Heart right ventricle (tissue), 16 donors: ENCODE data around the gene CNTN5. TPM values are rescaled to one million over a fixed set of nuclear protein-coding genes. Genes with fewer than 3 reads are reported as not detected.

Experiments used
- ATAC-seq, 8 donors: fragments of 200-7000 bp; cut with Tn5 transposase; one replicate each; pipeline ENCODE4 v1.9.1; 2020; ENCODE audit warnings: mild to moderate bottlenecking in 8 of 8, moderate library complexity in 8 of 8, moderate number of reproducible peaks in 1 of 8
- DNase-seq, 2 donors: peaks; one replicate each; pipeline ENCODE4 v3.0.0-alpha.2; 2020
- H3K27ac ChIP-seq, 10 donors: fragments of 200-600 bp; sonication (generic) in 2 of 10; one replicate each; pipeline versions ENCODE4 v1.5.0 to v1.8.0; 2020 to 2022; ENCODE audit warnings: mild to moderate bottlenecking in 3 of 10
- H3K27me3 ChIP-seq, 7 donors: fragments of 200-600 bp; one replicate each; pipeline ENCODE4 v1.8.0; 2021 to 2022; ENCODE audit warnings: mild to moderate bottlenecking in 2 of 7
- H3K36me3 ChIP-seq, 9 donors: fragments of 200-600 bp; sonication (generic) in 1 of 9; one replicate each; pipeline versions ENCODE4 v1.5.0 to v1.8.0; 2020 to 2022; ENCODE audit warnings: mild to moderate bottlenecking in 2 of 9
- H3K4me1 ChIP-seq, 9 donors: fragments of 200-600 bp; sonication (generic) in 1 of 9; one replicate each; pipeline versions ENCODE4 v1.5.0 to v1.8.0; 2020 to 2022; ENCODE audit warnings: mild to moderate bottlenecking in 4 of 9
- H3K4me3 ChIP-seq, 10 donors: fragments of 200-600 bp; sonication (generic) in 2 of 10; one replicate each; pipeline versions ENCODE4 v1.5.0 to v1.8.0; 2020 to 2022; ENCODE audit warnings: mild to moderate bottlenecking in 7 of 10, moderate library complexity in 2 of 10
- H3K9me3 ChIP-seq, 11 donors: fragments of 200-600 bp in 10 of 11; sonication (generic) in 2 of 11; one replicate each; pipeline versions ENCODE4 v1.5.0 to v1.8.0; 2013 to 2022; ENCODE audit warnings: mild to moderate bottlenecking in 2 of 11, control low read depth in 1 of 11, moderate library complexity in 1 of 11
- CTCF ChIP-seq, 9 donors: fragments of 200-600 bp; sonication (generic) in 2 of 9; IDR thresholded peaks; one replicate each; pipeline versions ENCODE4 v1.5.0 to v1.8.0; 2021 to 2022; ENCODE audit warnings: antibody characterized with exemption in 9 of 9, mild to moderate bottlenecking in 5 of 9, moderate library complexity in 1 of 9
- whole genome bisulfite sequencing, 2 donors: extraction: QIAGEN DNeasy Blood & Tissue Kit; methylation state at CpG; one replicate each; pipeline ENCODE4 v1.1.7; 2013; ENCODE audit warnings: inconsistent platforms in 1 of 2; 5-methylcytosine and 5-hydroxymethylcytosine counted together
- intact Hi-C, 10 donors: fragments of 100-400 bp; cut with DNase I; formaldehyde crosslinking; loops; one replicate each; pipeline versions ENCODE4 v1.11.1 to v1.14.2; 2022
- polyA plus RNA-seq, 2 donors: library from polyadenylated mRNA; stranded (reverse); fragments of 200-250 nt; gene quantifications; one replicate each; pipeline ENCODE4 v1.2.3, GENCODE V29; 2013
- total RNA-seq, 10 donors: library from RNA; stranded (reverse); fragmentation: NEBNext Ultra II Directional in 3 of 10; extraction: Animal tissue kit (Norgen Biotek cat#: 25700) in 3 of 10; gene quantifications; one replicate each; pipeline versions ENCODE4 v1.2.1 to v1.2.4, GENCODE V29; 2021 to 2023
- donor health status: Arrhythmogenic right ventricular cardiomyopathy.
- donor health status: ischemic (EF 13 %, LVEDD 7.1; RV severe dilation, severe dysfunction).
- donor health status: healthy with polysubstance abuse.
- donor health status: DM: no; HTN: yes; CAD: no.
- donor health status: DM: no; HTN: no; CAD: no.
- donor health status: ischemic (EF 25% LVEDD 6.9; RV normal size, moderate dysfunction).
- donor health status: ischemic (EF 25% LVEDD 5.7; RV mildly dilated, moderate dysfunction).
- donor health status: healthy.
- donor health status: DM: yes; HTN: yes; CAD: no.
- donor health status: Ischemic cardiomyopathy.
- donor health status: ischemic (EF 35%, LVEDD 5.7; RV mildly dilated, moderate dysfunction).
- donor health status: nonischemic (EF 11% LVEDD 7.7; RV severe dilation, severe dysfunction).
- donor health status: DM: yes; HTN: yes; CAD: no.
- donor health status: PGD.
- donor health status: ischemic (EF 29% LVEDD 5.4; RV normal size, mild dysfunction).
- donor health status: nonischemic (EF 23%, LVEDD 6.1; RV moderate dilation, normal function).

Gene CNTN5
- total and polyA plus RNA-seq, 12 donors = 0.05 to 0.35 (median 0.17) TPM; not detected in 6

- no peaks in the 10 kb centered on the region for H3K9me3 ChIP-seq
- no peaks in the 10 kb centered on the region for H3K27me3 ChIP-seq
- no peak overlapping the region for H3K27ac ChIP-seq
- no peak overlapping the region for H3K4me3 ChIP-seq
- no peaks in the 10 kb centered on the region for H3K36me3 ChIP-seq
- ATAC-seq = no peak
- WGBS, 2 donors = 69 to 74% methylated on average over 4 of the region's 4 CpGs
- DNase-seq = no peak
- TF ChIP-seq CTCF (IDR thresholded peaks at IDR 0.05) = no peak
- intact Hi-C loops = no loop called here
- no peaks in the 10 kb centered on the region for H3K4me1 ChIP-seq
Observed at GRCh38 chr11:99383648-99384245, 363.0 kb downstream of the CNTN5 start.

DNA sequence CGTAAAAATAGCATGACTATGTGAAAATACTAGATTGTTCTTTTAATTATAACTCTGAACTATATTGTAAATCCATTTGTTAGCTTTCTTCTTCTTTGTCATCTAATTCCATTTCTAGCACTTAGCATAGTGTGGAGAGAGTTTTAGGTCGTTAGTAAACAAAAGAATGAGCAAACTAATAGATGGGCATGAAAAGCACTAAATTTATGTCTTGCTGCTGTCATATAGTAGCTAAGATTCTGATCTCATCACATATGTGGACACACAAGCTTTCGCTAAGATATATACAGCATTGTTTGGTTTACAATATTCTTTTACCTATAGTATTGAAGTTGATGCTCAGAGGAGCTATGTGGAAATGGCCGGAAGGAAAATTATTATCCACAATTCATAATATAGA, 370.5 kb downstream of the CNTN5 start:
- Histone ChIP-seq H3K27me3 (no peaks in the 10 kb centered on the region), H3K9me3 (peaks cover 0 to 5% (median 0%) of the 10 kb centered on the region in 11 donors), H3K4me1 (no peaks in the 10 kb centered on the region), H3K4me3 (no peak overlapping the region), H3K27ac (no peak overlapping the region), H3K36me3 (no peaks in the 10 kb centered on the region)
- intact Hi-C loops = no loop called here
- TF ChIP-seq CTCF (IDR thresholded peaks at IDR 0.05) = no peak
- no peak for ATAC-seq
- DNase-seq = no peak
- 76 to 82% methylated on average over 4 of the region's 4 CpGs for WGBS, 2 donors

DNA sequence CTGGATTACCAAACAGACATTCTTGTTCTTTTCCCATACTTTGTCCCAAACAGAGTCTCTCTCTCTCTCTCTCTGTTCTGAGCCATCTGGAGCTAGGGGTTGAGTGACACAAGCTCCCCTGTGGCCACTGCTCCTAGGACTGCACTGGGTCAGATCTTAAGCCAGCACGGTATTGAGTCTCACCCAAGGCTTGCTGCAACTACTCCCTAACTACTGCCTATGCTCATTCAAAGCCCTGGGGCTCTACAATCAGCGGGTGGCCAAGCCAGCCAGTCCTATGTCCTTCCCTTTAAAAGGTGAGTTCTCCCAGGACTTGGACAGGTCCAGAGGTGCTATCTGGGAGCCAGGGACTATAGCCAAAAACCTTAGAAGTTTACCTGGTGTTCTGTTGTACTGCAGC, 385.6 kb downstream of the CNTN5 start:
- DNase-seq (no peak), ATAC-seq (no peak)
- Histone ChIP-seq H3K27ac (no peak overlapping the region), H3K4me3 (no peak overlapping the region), H3K27me3 (no peaks in the 10 kb centered on the region), H3K9me3 (peaks cover 0 to 3% (median 0%) of the 10 kb centered on the region in 11 donors), H3K4me1 (peaks cover 0 to 5% (median 0%) of the 10 kb centered on the region in 9 donors), H3K36me3 (no peaks in the 10 kb centered on the region)
- no peak for TF ChIP-seq CTCF (IDR thresholded peaks at IDR 0.05)
- WGBS, 2 donors = 74 to 76% methylated on average over 2 of the region's 2 CpGs
- intact Hi-C loops = no loop called here

DNA sequence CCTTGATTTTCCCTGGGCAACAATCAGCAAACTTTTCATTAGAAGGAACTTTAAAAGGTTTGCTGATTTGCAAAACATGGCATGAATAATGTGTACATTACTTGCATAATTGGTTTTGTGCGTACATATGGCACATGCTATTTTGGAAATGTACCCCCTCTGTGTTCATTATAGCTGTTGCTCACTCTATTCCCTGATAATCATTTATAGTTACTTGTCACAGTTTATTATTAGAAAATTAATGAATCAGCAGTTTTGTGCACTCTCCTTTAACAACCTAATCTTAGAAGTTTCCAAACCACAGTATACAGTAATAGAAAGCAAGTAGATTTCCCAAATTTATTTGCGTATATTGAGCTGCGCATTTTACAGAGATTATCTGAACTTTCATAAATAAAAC, 389.9 kb downstream of the CNTN5 start:
- intact Hi-C loops = no loop called here
- H3K27me3 ChIP-seq = no peaks in the 10 kb centered on the region
- H3K36me3 ChIP-seq = no peaks in the 10 kb centered on the region
- no peak for TF ChIP-seq CTCF (IDR thresholded peaks at IDR 0.05)
- no peaks in the 10 kb centered on the region for H3K9me3 ChIP-seq
- no peak overlapping the region for H3K4me3 ChIP-seq
- H3K27ac ChIP-seq = no peak overlapping the region
- H3K4me1 ChIP-seq = peaks cover 0 to 5% (median 0%) of the 10 kb centered on the region in 9 donors
- no peak for ATAC-seq
- 83 to 95% methylated on average over 3 of the region's 3 CpGs for WGBS, 2 donors
- DNase-seq = no peak
